ENCODE data around the gene TET3. TPM values are rescaled to one million over a fixed set of nuclear protein-coding genes. Genes with fewer than 3 reads are reported as not detected.

Gene TET3
- total and polyA plus RNA-seq, 2 of the 8 experiments (the other 6 are each of a cell fraction or from before 2014, with no cell fraction given): 4.5 to 21.1 TPM

- H3K36me3 ChIP-seq (ENCODE audit: control insufficient read depth in 2 of 4, insufficient read depth in 4 of 4, low read length in 3 of 4): peaks cover 0 to 4% (median 0%) of the 10 kb centered on the region in 4 experiments; a peak in 1 of 8 replicates
- POLR2A ChIA-PET (ENCODE audit: partially characterized antibody): interaction anchor here (0.6 to 11.4 kb wide), 6 partner anchors 10 to 76 kb away, joined by 3 to 94 read pairs (median 4); partner anchors contain the start of gene TET3
- no peaks in the 10 kb centered on the region for H3K9me3 ChIP-seq (ENCODE audit: insufficient read depth in 2 of 2, low read depth in 1 of 2, low read length in 1 of 2)
- H2BK120ac ChIP-seq (replicated peaks; ENCODE audit: low read depth, low read length): no peak overlapping the region
- no peak overlapping the region for H3K4ac ChIP-seq (replicated peaks; ENCODE audit: insufficient read length, low read depth, low read length)
- no peak overlapping the region for H3K14ac ChIP-seq (ENCODE audit: insufficient read length)
- H3K79me2 ChIP-seq (ENCODE audit: control insufficient read depth in 1 of 2, insufficient read depth in 2 of 2, low read length in 2 of 2): peaks cover 0 to 79% of the 10 kb centered on the region in 2 experiments; a peak in 2 of 4 replicates
- no peak overlapping the region for H4K8ac ChIP-seq (ENCODE audit: extremely low read depth, insufficient read depth, low read length)
- H3K27me3 ChIP-seq (replicated peaks in 1 of 4; ENCODE audit: control insufficient read depth in 3 of 4, extremely low read depth in 1 of 4, insufficient read depth in 3 of 4, low read length in 3 of 4): no peaks in the 10 kb centered on the region
- H3K56ac ChIP-seq (replicated peaks; ENCODE audit: insufficient read length, low read depth, low read length): no peak overlapping the region
- peaks cover 7 to 19% of the 10 kb centered on the region in 2 experiments for H4K20me1 ChIP-seq (replicated peaks in 1 of 2; ENCODE audit: control insufficient read depth in 1 of 2, insufficient read depth in 2 of 2, low read length in 2 of 2)
- no peak overlapping the region for H3K27ac ChIP-seq (ENCODE audit: low read depth, low read length)
- 70% methylated on average over 7 of the region's 7 CpGs; no CpG with 5 or more reads in 1 of the 2 experiments for WGBS, 2 experiments (ENCODE audit: extremely low coverage in 1 of 2, insufficient coverage in 1 of 2, insufficient read length in 1 of 2, insufficient replicate concordance in 2 of 2, low coverage in 1 of 2, low lambda C conversion rate in 2 of 2, missing lambda C conversion rate in 1 of 2)
- H3K23me2 ChIP-seq (ENCODE audit: low read depth, low read length): peaks cover 2% of the 10 kb centered on the region; the same call in 1 of the 2 replicates
- peak overlapping the region; percentile 4 to 34; a peak in 3 of 4 replicates for H3K4me2 ChIP-seq (ENCODE audit: insufficient read depth in 1 of 2, low read depth in 2 of 2, low read length in 2 of 2)
- FAIRE-seq: no peak
- CTCF ChIA-PET (ENCODE audit: partially characterized antibody): no interaction called here
- no peak overlapping the region for H2AK5ac ChIP-seq (ENCODE audit: low read depth, low read length)
- no peak overlapping the region for H2BK12ac ChIP-seq (ENCODE audit: low read depth, low read length)
- H3K79me1 ChIP-seq (ENCODE audit: low read depth, low read length): peaks cover 40% of the 10 kb centered on the region
- H2AFZ ChIP-seq (ENCODE audit: low read length): no peak overlapping the region
- H2BK20ac ChIP-seq (ENCODE audit: low read length): no peak overlapping the region
- DNase-seq (ENCODE audit: low read depth in 1 of 2, low spot score in 2 of 2): no peak
- no peak overlapping the region for H2BK5ac ChIP-seq (ENCODE audit: low read depth, low read length)
- H2BK15ac ChIP-seq (ENCODE audit: low read length): peak overlapping the region; percentile 55; the same call in 1 of the 2 replicates
- H4K91ac ChIP-seq (replicated peaks; ENCODE audit: insufficient read length, low read length): no peak overlapping the region
- H3K18ac ChIP-seq (ENCODE audit: extremely low read depth, low read length): no peak overlapping the region
- H3K9ac ChIP-seq (replicated peaks in 1 of 4; ENCODE audit: extremely low read depth in 1 of 4, low read depth in 3 of 4, low read length in 3 of 4): no peak overlapping the region
- no peak overlapping the region for H3K23ac ChIP-seq (ENCODE audit: insufficient read length)
- H3K4me1 ChIP-seq (replicated peaks in 1 of 4; ENCODE audit: control insufficient read depth in 3 of 4, insufficient read depth in 4 of 4, low read length in 3 of 4): peaks cover 14 to 38% (median 23%) of the 10 kb centered on the region in 4 experiments
- H3K4me3 ChIP-seq (ENCODE audit: extremely low read depth in 1 of 4, insufficient read depth in 2 of 4, low read depth in 3 of 4, low read length in 4 of 4): no peak overlapping the region
- no peak for TF ChIP-seq TBP (IDR thresholded peaks at IDR 0.05; ENCODE audit: low read depth, low read length)
- TF ChIP-seq CREB1 (IDR thresholded peaks at IDR 0.05): no peak
- TF ChIP-seq EGR1 (IDR thresholded peaks at IDR 0.05; ENCODE audit: borderline replicate concordance, low read depth, low read length): no peak
- no peak for TF ChIP-seq CHD1 (IDR thresholded peaks at IDR 0.05; ENCODE audit: low read depth, low read length)
- TF ChIP-seq RAD21 (IDR thresholded peaks at IDR 0.05 in 1 of 2, conservative IDR thresholded peaks at IDR 0.05 in 1 of 2; ENCODE audit: low read depth in 2 of 2, low read length in 2 of 2): 0 out of 4 replicates have a peak, but pooled peaks of 1 of the 2 experiments have one; percentile 1
- TF ChIP-seq JUND (IDR thresholded peaks at IDR 0.05; ENCODE audit: low read length): peak; percentile 27; the same call in 1 of the 2 replicates
- TF ChIP-seq NANOG (IDR thresholded peaks at IDR 0.05; ENCODE audit: insufficient read depth, low read depth, low read length, poor library complexity, severe bottlenecking): no peak
- TF ChIP-seq EP300 (IDR thresholded peaks at IDR 0.05; ENCODE audit: borderline replicate concordance in 1 of 2, low read depth in 2 of 2, low read length in 2 of 2): 0 out of 3 replicates have a peak, but pooled peaks of 1 of the 2 experiments have one; percentile 33
- H4K5ac ChIP-seq (ENCODE audit: insufficient read length, low read depth, low read length): no peak overlapping the region
Observed at GRCh38 chr2:74006459-74006858, 21.7 kb downstream of the TET3 start.

Measured in H1 (cell line).